GM10266 (cell line): Measurements from ENCODE around the gene EDN1.

ENCODE experiments used
- DNase-seq: peaks from one replicate; pipeline ENCODE4 v3.0.0; 2012; ENCODE audit errors: extremely low spot score
- TF ChIP-seq, protein P1 (sequence below): IDR thresholded peaks from 2 replicates; pipeline ENCODE4 v1.5.1; 2012; ENCODE audit warnings: mild to moderate bottlenecking, low read depth; ENCODE audit not compliant: control insufficient read depth, insufficient read depth; ENCODE audit errors: missing control alignments

Gene EDN1

DNA sequence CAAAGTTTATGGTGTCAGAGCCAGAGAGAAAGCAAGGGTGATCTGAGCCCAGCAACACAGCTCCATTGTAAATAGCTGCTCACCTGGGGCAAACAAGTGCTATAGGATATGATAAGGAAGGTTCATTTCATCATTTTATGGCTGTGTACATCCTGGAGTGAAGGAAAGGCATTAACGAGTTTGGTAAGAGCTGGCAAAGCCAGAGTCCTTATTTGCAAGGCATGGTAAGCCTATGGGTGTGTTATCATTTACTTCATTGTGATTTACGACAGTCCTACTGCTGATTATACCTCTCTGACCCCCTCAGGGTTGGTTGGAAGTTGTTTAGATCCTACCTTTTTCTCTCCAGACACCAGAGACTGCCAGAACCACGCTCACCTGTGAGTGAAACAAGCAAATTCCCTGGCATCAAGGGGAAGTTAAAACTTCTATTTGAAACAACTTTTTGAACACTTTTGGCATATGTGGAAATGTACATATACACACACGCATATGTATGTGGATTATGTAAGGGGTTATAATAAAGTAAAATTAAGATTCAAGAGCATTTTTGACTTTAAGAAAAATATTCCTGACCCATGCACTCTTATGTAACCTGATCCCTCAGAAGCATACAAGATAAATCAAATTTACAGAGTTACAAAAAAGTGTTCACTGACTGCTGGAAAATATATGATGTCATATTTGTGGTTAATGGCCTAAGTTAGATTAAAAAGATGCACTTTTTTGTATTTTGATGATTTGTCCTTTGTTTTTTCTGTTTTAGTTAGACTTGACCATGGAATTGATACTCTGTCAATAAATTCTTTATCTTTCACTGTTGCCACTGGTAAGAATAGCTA, 40.4 kb upstream of the EDN1 start:
- TF ChIP-seq, protein P1, sequence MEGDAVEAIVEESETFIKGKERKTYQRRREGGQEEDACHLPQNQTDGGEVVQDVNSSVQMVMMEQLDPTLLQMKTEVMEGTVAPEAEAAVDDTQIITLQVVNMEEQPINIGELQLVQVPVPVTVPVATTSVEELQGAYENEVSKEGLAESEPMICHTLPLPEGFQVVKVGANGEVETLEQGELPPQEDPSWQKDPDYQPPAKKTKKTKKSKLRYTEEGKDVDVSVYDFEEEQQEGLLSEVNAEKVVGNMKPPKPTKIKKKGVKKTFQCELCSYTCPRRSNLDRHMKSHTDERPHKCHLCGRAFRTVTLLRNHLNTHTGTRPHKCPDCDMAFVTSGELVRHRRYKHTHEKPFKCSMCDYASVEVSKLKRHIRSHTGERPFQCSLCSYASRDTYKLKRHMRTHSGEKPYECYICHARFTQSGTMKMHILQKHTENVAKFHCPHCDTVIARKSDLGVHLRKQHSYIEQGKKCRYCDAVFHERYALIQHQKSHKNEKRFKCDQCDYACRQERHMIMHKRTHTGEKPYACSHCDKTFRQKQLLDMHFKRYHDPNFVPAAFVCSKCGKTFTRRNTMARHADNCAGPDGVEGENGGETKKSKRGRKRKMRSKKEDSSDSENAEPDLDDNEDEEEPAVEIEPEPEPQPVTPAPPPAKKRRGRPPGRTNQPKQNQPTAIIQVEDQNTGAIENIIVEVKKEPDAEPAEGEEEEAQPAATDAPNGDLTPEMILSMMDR, result no peak
- DNase-seq, result no peak

DNA sequence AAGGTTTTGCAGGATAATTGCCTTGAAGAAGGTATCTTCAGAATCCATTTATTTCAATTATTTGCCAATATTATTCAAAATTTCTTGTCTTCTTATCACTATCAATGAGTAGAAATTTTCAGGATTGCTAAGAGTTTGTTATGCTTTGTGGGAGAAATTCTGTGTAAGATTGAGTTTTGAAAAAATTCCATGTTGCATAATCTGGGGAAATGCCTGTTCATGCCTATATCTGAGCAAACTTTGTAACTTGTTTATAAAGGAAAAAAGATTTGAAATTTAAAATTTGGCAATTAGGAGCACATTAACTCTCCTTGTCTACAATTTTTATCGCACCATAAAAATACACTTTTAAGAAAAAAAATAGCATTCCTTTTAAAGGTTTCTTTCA, 39.8 kb upstream of the EDN1 start:
- TF ChIP-seq, protein P1, result no peak
- DNase-seq, result no peak

DNA sequence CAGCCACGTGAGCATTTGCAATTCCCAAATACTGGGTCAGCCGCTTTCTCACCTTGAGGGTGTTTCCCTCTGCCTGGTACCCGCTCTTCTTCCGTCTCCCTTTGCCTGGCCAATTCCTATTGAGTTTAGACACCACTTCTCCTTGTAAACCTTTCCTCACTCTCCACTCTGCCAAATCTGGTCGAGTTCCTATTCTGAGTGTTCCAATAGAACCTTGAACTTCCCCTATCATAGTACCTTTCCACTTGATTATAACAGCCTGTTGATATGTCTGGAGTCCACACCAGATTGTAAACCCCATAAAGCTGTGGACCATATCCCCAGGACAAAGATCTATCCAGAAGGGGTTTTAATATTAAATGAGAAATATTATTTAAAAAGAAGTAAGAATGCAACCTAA, 36.0 kb upstream of the EDN1 start:
- DNase-seq, result no peak
- TF ChIP-seq, protein P1, result no peak

DNA sequence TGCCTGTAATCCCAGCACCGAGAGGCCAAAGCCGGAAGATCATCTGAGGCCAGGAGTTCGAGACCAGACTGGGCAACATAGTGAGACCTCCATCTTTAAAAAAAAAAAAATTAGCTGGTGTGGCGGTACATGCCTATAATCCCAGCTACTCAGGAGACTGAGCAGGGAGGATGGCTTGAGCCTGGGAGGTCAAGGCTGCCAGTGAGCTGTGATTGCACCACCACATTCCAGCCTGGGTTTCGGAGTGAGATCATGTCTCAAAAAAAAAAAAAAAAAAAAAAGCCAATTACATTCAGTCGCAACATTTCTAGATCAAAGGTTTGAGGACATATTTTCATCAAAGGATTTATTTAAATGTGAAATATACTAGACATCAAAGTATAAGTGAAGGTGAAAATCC, 32.0 kb upstream of the EDN1 start:
- TF ChIP-seq, protein P1, result no peak
- no peak for DNase-seq

DNA sequence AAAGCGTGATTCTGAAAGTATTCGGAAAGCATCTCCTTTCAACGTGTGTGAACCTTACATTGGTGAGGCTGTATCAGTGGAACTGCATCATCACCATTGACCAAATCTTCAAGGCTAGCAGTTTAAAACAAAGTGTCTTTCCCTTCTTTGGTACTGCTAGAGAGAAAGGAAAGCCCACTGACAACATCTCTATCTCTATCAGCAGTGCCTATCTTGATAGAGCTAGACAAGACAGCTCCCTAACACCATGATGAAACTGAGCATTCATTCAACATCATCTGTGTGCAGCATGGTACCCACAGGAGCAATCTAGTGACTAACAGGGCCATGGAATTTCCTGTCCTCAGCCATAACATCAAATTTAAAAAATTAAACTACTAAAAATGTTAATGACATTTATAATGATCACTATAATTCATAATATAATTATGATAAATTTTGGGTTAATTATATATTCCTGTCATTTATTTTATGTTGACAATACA, 31.5 kb upstream of the EDN1 start:
- DNase-seq, result no peak
- TF ChIP-seq, protein P1, result no peak

DNA sequence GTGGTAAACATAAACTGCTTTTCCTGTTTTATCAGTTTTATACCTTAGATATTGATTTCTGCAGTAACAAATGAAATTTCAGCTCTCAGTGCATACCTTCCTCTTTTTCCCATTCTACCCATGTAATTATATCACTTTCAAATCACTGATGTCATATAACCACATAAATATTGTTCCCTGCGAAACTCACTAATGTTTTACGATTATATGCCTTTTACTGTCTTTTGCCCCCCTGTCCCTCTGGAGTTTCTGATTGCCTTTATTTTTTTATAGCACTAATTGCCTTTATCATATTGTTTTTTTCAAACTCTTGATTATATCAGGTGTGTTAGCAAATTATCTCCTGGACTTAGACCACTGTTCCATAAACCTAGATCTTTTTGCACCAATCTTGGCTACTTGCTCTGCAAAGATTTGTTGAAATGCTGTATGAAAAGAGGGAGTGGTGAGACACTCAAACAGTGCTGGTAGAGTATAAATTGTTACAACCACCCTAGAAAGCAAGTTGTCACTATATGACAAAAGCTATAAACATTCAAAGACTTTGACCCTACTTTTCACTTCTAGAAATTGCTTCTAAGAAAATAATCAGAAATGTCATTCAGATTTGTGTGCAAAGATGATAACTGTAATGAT, 29.6 kb upstream of the EDN1 start:
- no peak for DNase-seq
- TF ChIP-seq, protein P1, result no peak

DNA sequence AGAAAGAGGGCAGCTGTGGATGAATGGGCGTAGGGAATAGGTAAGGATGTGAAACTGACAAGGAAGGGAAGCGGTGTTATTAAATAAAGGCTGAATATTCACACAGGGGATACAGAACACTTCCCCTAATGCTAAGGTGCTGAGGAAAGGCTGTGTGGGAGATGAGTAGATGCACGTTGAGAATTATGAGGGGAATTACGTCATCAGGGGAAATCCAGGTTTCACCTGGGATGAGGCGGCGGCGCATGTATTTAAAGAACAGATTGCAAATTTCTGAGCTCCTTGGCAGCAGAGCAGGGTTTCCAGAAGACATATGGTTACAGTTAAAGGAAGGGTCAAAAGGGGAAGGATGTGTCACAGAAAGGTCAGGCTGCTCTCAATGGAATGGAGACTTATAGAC, 28.7 kb upstream of the EDN1 start:
- DNase-seq, result no peak
- TF ChIP-seq, protein P1, result no peak
